Measurements from ENCODE around the gene NRL. TPM values are rescaled to one million over a fixed set of nuclear protein-coding genes. Genes with fewer than 3 reads are reported as not detected.

The NRL gene
- total and polyA plus RNA-seq, 9 of the 15 experiments (the other 6 are each of a cell fraction or from before 2014, with no cell fraction given), result 0.07 to 2.7 (median 1.4) TPM; not detected in 1

DNA sequence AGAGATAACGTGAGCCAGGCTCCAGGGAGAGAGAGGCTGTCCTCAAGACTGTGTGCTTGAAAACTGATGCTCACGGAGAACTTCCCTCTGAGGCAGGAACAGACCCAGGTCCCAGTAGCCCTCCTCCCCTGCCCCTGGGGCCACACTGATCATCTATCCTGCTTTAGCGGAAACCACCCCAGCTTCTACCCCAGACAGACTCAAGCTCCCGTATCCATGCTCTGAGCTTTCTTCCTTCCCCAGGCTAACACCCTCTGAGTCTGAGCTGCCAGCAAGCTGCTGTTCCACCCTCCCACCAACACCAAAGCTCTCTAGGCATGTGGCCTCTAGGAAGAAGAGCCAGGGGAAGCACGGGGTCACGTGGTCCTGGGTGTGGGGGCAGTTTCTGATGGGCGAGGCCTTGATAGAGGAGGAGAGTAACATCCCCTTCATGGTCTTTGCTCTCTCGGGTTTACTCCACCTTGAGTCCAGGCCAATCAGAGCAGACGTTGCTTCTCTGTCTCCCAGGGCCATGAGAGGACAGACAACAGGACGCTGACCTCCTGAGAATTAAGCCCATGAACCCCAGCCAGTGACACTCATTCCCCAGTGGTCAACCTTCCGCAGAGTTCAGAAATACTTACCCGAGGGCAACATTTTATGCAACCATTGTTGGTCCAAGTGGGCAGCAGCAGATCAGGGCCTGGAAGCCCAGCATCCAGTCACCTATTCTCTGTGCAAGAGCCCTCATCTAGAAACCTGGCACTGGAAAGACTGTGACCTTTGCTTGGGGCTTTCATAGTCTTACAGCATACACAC is 19.3 kb downstream of the NRL start (continued):
- TF ChIP-seq ZBTB2 (IDR thresholded peaks at IDR 0.05) (no peak), XRCC4 (IDR thresholded peaks at IDR 0.05; ENCODE audit: extremely low read depth, insufficient read depth, insufficient read length) (no peak), FOXK2 (conservative IDR thresholded peaks at IDR 0.05 in 1 of 2, IDR thresholded peaks at IDR 0.05 in 1 of 2; ENCODE audit: low read depth in 2 of 2) (peak; percentile 26 to 50; a peak in 1 of 4 replicates), GTF2B (IDR thresholded peaks at IDR 0.05; ENCODE audit: extremely low read depth, insufficient read length) (peak; percentile 61), POLR2B (IDR thresholded peaks at IDR 0.05; ENCODE audit: low read depth, partially characterized antibody) (peak; percentile 83), STAG1 (CRISPR knock-in tag; IDR thresholded peaks at IDR 0.05; ENCODE audit: borderline replicate concordance) (no peak), BHLHE40 (IDR thresholded peaks at IDR 0.05; ENCODE audit: low read length) (peak; percentile 78), TOE1 (IDR thresholded peaks at IDR 0.05; ENCODE audit: borderline replicate concordance) (peak; percentile 96), TOE1 (CRISPR knock-in tag; IDR thresholded peaks at IDR 0.05; ENCODE audit: borderline replicate concordance, low read depth) (no peak), E2F3 (CRISPR knock-in tag; IDR thresholded peaks at IDR 0.05) (0 out of 2 replicates have a peak, but pooled peaks have one; percentile 40), MTA3 (IDR thresholded peaks at IDR 0.05; ENCODE audit: borderline replicate concordance) (no peak), L3MBTL2 (IDR thresholded peaks at IDR 0.05) (peak; percentile 87), GATA2 (CRISPR knock-in tag; IDR thresholded peaks at IDR 0.05) (no peak), TAF9B (IDR thresholded peaks at IDR 0.05; ENCODE audit: partially characterized antibody) (peak; percentile 87), POLR2A (conservative IDR thresholded peaks at IDR 0.05) (peak; percentile 93), ZNF589 (CRISPR knock-in tag; IDR thresholded peaks at IDR 0.05; ENCODE audit: low read depth) (no peak), VEZF1 (CRISPR knock-in tag; IDR thresholded peaks at IDR 0.05) (peak; percentile 45), TAL1 (IDR thresholded peaks at IDR 0.05) (no peak), TAF7 (tag; IDR thresholded peaks at IDR 0.05) (peak; percentile 44; the same call in 1 of the 2 replicates)
- TF ChIP-seq, protein P1, sequence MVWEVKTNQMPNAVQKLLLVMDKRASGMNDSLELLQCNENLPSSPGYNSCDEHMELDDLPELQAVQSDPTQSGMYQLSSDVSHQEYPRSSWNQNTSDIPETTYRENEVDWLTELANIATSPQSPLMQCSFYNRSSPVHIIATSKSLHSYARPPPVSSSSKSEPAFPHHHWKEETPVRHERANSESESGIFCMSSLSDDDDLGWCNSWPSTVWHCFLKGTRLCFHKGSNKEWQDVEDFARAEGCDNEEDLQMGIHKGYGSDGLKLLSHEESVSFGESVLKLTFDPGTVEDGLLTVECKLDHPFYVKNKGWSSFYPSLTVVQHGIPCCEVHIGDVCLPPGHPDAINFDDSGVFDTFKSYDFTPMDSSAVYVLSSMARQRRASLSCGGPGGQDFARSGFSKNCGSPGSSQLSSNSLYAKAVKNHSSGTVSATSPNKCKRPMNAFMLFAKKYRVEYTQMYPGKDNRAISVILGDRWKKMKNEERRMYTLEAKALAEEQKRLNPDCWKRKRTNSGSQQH (CRISPR knock-in tag; IDR thresholded peaks at IDR 0.05), result peak; percentile 44; the same call in 1 of the 2 replicates
- TF ChIP-seq, protein P2, sequence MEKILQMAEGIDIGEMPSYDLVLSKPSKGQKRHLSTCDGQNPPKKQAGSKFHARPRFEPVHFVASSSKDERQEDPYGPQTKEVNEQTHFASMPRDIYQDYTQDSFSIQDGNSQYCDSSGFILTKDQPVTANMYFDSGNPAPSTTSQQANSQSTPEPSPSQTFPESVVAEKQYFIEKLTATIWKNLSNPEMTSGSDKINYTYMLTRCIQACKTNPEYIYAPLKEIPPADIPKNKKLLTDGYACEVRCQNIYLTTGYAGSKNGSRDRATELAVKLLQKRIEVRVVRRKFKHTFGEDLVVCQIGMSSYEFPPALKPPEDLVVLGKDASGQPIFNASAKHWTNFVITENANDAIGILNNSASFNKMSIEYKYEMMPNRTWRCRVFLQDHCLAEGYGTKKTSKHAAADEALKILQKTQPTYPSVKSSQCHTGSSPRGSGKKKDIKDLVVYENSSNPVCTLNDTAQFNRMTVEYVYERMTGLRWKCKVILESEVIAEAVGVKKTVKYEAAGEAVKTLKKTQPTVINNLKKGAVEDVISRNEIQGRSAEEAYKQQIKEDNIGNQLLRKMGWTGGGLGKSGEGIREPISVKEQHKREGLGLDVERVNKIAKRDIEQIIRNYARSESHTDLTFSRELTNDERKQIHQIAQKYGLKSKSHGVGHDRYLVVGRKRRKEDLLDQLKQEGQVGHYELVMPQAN (IDR thresholded peaks at IDR 0.05; ENCODE audit: borderline replicate concordance), result peak; percentile 75; the same call in 1 of the 2 replicates
